OCI-LY3 (cell line): ENCODE results near the gene IL13.

ENCODE experiments used
- H2AFZ ChIP-seq: fragments of 200-600, 300-600 bp; shearing (Covaris generic); 2 replicates; pipeline ENCODE4 v1.6.0; 2014; ENCODE audit warnings: antibody characterized with exemption, low read depth, low read length
- H3K27ac ChIP-seq: fragments of 200-600, 300-600 bp; sonication (generic); 2 replicates; pipeline ENCODE4 v1.5.1; 2014; ENCODE audit warnings: mild to moderate bottlenecking, low read length, moderate library complexity, mixed read lengths
- H3K27me3 ChIP-seq: fragments of 200-600, 300-600 bp; sonication (generic); 2 replicates; pipeline ENCODE4 v1.6.1; 2014; ENCODE audit warnings: low read depth, low read length, mixed read lengths
- H3K36me3 ChIP-seq: fragments of 200-600, 300-600 bp; sonication (generic); replicated peaks from 2 replicates; pipeline ENCODE3; 2014; ENCODE audit warnings: low read depth, low read length, mixed read lengths
- H3K4me1 ChIP-seq: fragments of 300-600, 200-600 bp; sonication (generic); 2 replicates; pipeline ENCODE4 v1.6.1; 2014; ENCODE audit warnings: low read length, mixed read lengths
- H3K4me2 ChIP-seq: fragments of 200-600, 300-600 bp; sonication (generic); 2 replicates; pipeline ENCODE4 v1.6.1; 2014; ENCODE audit warnings: low read length, mixed read lengths
- H3K4me3 ChIP-seq: fragments of 300-600, 200-600 bp; sonication (generic); 2 replicates; pipeline ENCODE4 v1.5.1; 2014; ENCODE audit warnings: antibody characterized with exemption, mild to moderate bottlenecking, low read length, moderate library complexity
- H3K79me2 ChIP-seq: fragments of 300-600, 200-600 bp; shearing (Covaris generic); 2 replicates; pipeline ENCODE4 v1.6.1; 2014; ENCODE audit warnings: mild to moderate bottlenecking, low read length, mixed read lengths
- H3K9ac ChIP-seq: fragments of 300-600, 200-600 bp; shearing (Covaris generic); 2 replicates; pipeline ENCODE4 v1.6.0; 2014; ENCODE audit warnings: mild to moderate bottlenecking, low read length, moderate library complexity
- H3K9me3 ChIP-seq: fragments of 200-600, 300-600 bp; shearing (Covaris generic); 2 replicates; pipeline ENCODE4 v1.6.1; 2014; ENCODE audit warnings: low read length, mixed read lengths; ENCODE audit not compliant: insufficient read depth
- H4K20me1 ChIP-seq: fragments of 200-600, 300-600 bp; sonication (generic); 2 replicates; pipeline ENCODE4 v1.6.1; 2016; ENCODE audit warnings: low read length, mixed read lengths; ENCODE audit not compliant: insufficient read depth
- CTCF ChIP-seq: fragments of 200-600, 300-600 bp; sonication (generic); IDR thresholded peaks from 2 replicates; pipeline ENCODE4 v1.5.1; 2014; ENCODE audit warnings: antibody characterized with exemption, low read length, low read depth
- EZH2phosphoT487 ChIP-seq: fragments of 200-600 bp; shearing (Covaris generic); IDR thresholded peaks from 2 replicates; pipeline ENCODE4 v1.6.1; 2018; ENCODE audit warnings: antibody characterized with exemption, mixed run types, low read depth

The IL13 gene

GRCh38 chr5:132679166-132679565, 21.2 kb downstream of the IL13 start:
- peaks cover 13% of the 10 kb centered on the region for H3K27me3 ChIP-seq
- H3K36me3 ChIP-seq, result no peaks in the 10 kb centered on the region
- no peak overlapping the region for H3K9ac ChIP-seq
- H4K20me1 ChIP-seq, result no peaks in the 10 kb centered on the region
- H3K4me1 ChIP-seq, result peaks cover 32% of the 10 kb centered on the region
- no peak overlapping the region for H3K4me3 ChIP-seq
- TF ChIP-seq CTCF (no peak), EZH2phosphoT487 (no peak)
- H3K4me2 ChIP-seq, result no peak overlapping the region
- no peaks in the 10 kb centered on the region for H3K9me3 ChIP-seq
- no peak overlapping the region for H3K27ac ChIP-seq
- no peak overlapping the region for H2AFZ ChIP-seq
- no peaks in the 10 kb centered on the region for H3K79me2 ChIP-seq

GRCh38 chr5:132679717-132680380, 21.9 kb downstream of the IL13 start:
- H2AFZ ChIP-seq, result no peak overlapping the region
- TF ChIP-seq EZH2phosphoT487, result no peak
- no peak for TF ChIP-seq CTCF
- H3K4me1 ChIP-seq, result peaks cover 30% of the 10 kb centered on the region
- no peaks in the 10 kb centered on the region for H3K36me3 ChIP-seq
- H3K4me3 ChIP-seq, result no peak overlapping the region
- H3K27ac ChIP-seq, result no peak overlapping the region
- H3K4me2 ChIP-seq, result no peak overlapping the region
- H4K20me1 ChIP-seq, result no peaks in the 10 kb centered on the region
- H3K9me3 ChIP-seq, result no peaks in the 10 kb centered on the region
- H3K79me2 ChIP-seq, result no peaks in the 10 kb centered on the region
- no peak overlapping the region for H3K9ac ChIP-seq
- H3K27me3 ChIP-seq, result peaks cover 13% of the 10 kb centered on the region

GRCh38 chr5:132680780-132681475, 23.0 kb downstream of the IL13 start:
- H3K79me2 ChIP-seq, result no peaks in the 10 kb centered on the region
- peaks cover 13% of the 10 kb centered on the region for H3K27me3 ChIP-seq
- no peak overlapping the region for H3K4me3 ChIP-seq
- peaks cover 23% of the 10 kb centered on the region for H3K4me1 ChIP-seq
- no peaks in the 10 kb centered on the region for H3K36me3 ChIP-seq
- H3K4me2 ChIP-seq, result peak overlapping the region; percentile 12; the same call in 1 of the 2 replicates
- no peak overlapping the region for H3K27ac ChIP-seq
- no peaks in the 10 kb centered on the region for H3K9me3 ChIP-seq
- H4K20me1 ChIP-seq, result no peaks in the 10 kb centered on the region
- H2AFZ ChIP-seq, result no peak overlapping the region
- TF ChIP-seq CTCF, result no peak
- TF ChIP-seq EZH2phosphoT487, result no peak
- H3K9ac ChIP-seq, result no peak overlapping the region

- no peaks in the 10 kb centered on the region for H4K20me1 ChIP-seq
- no peak overlapping the region for H2AFZ ChIP-seq
- H3K4me2 ChIP-seq, result peak overlapping the region; percentile 12; the same call in 1 of the 2 replicates
- no peak for TF ChIP-seq CTCF
- no peak for TF ChIP-seq EZH2phosphoT487
- peaks cover 20% of the 10 kb centered on the region for H3K4me1 ChIP-seq
- no peak overlapping the region for H3K9ac ChIP-seq
- no peak overlapping the region for H3K27ac ChIP-seq
- H3K4me3 ChIP-seq, result no peak overlapping the region
- no peaks in the 10 kb centered on the region for H3K79me2 ChIP-seq
- H3K36me3 ChIP-seq, result no peaks in the 10 kb centered on the region
- H3K27me3 ChIP-seq, result peaks cover 8% of the 10 kb centered on the region; the same call in 1 of the 2 replicates
- no peaks in the 10 kb centered on the region for H3K9me3 ChIP-seq
Observed at GRCh38 chr5:132681476-132681831, 23.5 kb downstream of the IL13 start.
